ENCODE data around the gene ABLIM1. TPM values are rescaled to one million over a fixed set of nuclear protein-coding genes. Genes with fewer than 3 reads are reported as not detected.

Gene ABLIM1
- total RNA-seq, 1 experiment from 2014 or later: 34.0 TPM

DNA sequence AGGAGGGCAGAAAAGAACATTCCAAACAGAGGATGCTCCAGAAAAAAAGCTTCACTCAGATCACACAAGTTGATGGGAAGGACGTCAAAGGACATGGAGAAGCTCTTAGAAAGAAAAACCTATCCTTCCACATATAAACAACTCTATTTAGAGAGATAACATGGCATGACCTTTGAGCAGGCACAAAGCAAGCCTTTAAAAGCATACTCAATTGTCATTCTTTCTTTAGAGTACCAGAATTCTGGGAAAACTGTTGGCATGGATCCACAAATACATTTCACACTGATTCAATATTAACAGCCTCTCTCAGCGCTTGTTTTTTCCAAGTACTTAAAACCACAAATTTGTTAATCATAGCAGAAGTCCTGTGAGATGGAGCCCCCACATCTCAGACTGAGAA lies 7.3 kb upstream of the ABLIM1 start:
- intact Hi-C loops (cut with micrococcal nuclease; ENCODE audit: unreplicated experiment): no loop called here
- TF ChIP-seq EZH2 (IDR thresholded peaks at IDR 0.05; ENCODE audit: borderline replicate concordance, low read depth, low read length, poor library complexity, severe bottlenecking): no peak
- no peak for TF ChIP-seq CTCF (conservative IDR thresholded peaks at IDR 0.05; ENCODE audit: low read depth, low read length)
- H3K9me3 ChIP-seq (ENCODE audit: low read depth, low read length, poor library complexity, severe bottlenecking): no peaks in the 10 kb centered on the region
- H3K4me3 ChIP-seq (ENCODE audit: low read depth, low read length, poor library complexity, severe bottlenecking): no peak overlapping the region
- peaks cover 16% of the 10 kb centered on the region for H3K4me1 ChIP-seq (ENCODE audit: insufficient read depth, low read length, poor library complexity, severe bottlenecking)
- ChIA-PET CTCF (no interaction called here), POLR2A (ENCODE audit: low non-redundant PET) (no interaction called here)
- no peaks in the 10 kb centered on the region for H3K27me3 ChIP-seq (replicated peaks; ENCODE audit: insufficient read depth, low read depth, low read length, poor library complexity)
- H3K27ac ChIP-seq (ENCODE audit: low read depth, low read length, poor library complexity, severe bottlenecking): no peak overlapping the region
- no peak for DNase-seq (ENCODE audit: low spot score)
- no TSS peak for BruUV-seq (replicated peaks)
- no peaks in the 10 kb centered on the region for H3K36me3 ChIP-seq (ENCODE audit: insufficient read depth, low read length, poor library complexity, severe bottlenecking)

DNA sequence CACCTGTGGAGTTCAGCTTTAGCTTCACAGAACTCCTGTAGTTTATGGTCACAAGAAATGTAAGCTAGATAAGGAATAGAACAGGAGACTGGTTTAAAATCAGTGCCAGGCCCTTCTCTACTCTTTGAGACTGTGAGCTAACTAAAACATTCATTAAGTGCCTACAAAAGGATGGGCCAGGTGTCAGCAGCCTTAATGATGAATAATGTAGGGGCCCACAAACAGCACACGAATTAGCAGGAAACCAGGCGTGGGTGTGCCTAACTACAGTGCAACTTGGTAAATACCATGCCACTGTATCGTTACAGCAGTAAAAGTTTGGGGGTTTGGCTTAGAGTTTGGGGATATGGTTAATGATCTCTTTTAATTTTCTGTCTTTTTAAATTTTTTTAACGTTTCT lies 6.1 kb upstream of the ABLIM1 start:
- Histone ChIP-seq H3K27ac (ENCODE audit: low read depth, low read length, poor library complexity, severe bottlenecking) (no peak overlapping the region), H3K36me3 (ENCODE audit: insufficient read depth, low read length, poor library complexity, severe bottlenecking) (no peaks in the 10 kb centered on the region), H3K4me1 (ENCODE audit: insufficient read depth, low read length, poor library complexity, severe bottlenecking) (peaks cover 16% of the 10 kb centered on the region), H3K4me3 (ENCODE audit: low read depth, low read length, poor library complexity, severe bottlenecking) (no peak overlapping the region), H3K27me3 (replicated peaks; ENCODE audit: insufficient read depth, low read depth, low read length, poor library complexity) (no peaks in the 10 kb centered on the region), H3K9me3 (ENCODE audit: low read depth, low read length, poor library complexity, severe bottlenecking) (no peaks in the 10 kb centered on the region)
- intact Hi-C loops (cut with micrococcal nuclease; ENCODE audit: unreplicated experiment): no loop called here
- BruUV-seq (replicated peaks): no TSS peak
- DNase-seq (ENCODE audit: low spot score): no peak
- ChIA-PET POLR2A (ENCODE audit: low non-redundant PET) (no interaction called here), CTCF (no interaction called here)
- TF ChIP-seq CTCF (conservative IDR thresholded peaks at IDR 0.05; ENCODE audit: low read depth, low read length) (no peak), EZH2 (IDR thresholded peaks at IDR 0.05; ENCODE audit: borderline replicate concordance, low read depth, low read length, poor library complexity, severe bottlenecking) (no peak)

DNA sequence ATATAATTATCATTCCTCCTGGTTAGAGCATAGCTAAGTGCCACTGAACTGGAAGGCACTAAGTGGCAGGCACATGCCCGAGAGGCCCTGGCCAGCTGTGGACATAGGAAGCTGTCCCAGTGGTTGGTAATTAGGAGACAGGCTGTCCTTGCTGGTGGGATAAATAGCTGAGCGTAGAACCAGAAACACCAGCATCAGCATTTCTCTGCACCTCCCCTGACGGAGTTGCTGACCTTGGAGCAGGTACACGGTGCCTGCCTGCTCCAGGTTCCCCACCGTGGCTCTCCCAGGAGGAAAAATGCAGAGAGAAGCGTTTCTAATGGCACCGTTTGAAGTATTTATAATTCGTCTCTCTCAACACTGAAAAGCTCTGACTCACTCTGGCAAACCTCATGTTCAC lies 5.6 kb upstream of the ABLIM1 start:
- H3K4me3 ChIP-seq (ENCODE audit: low read depth, low read length, poor library complexity, severe bottlenecking): no peak overlapping the region
- H3K4me1 ChIP-seq (ENCODE audit: insufficient read depth, low read length, poor library complexity, severe bottlenecking): peaks cover 16% of the 10 kb centered on the region
- H3K27me3 ChIP-seq (replicated peaks; ENCODE audit: insufficient read depth, low read depth, low read length, poor library complexity): no peaks in the 10 kb centered on the region
- no peaks in the 10 kb centered on the region for H3K36me3 ChIP-seq (ENCODE audit: insufficient read depth, low read length, poor library complexity, severe bottlenecking)
- intact Hi-C loops (cut with micrococcal nuclease; ENCODE audit: unreplicated experiment): no loop called here
- H3K27ac ChIP-seq (ENCODE audit: low read depth, low read length, poor library complexity, severe bottlenecking): no peak overlapping the region
- POLR2A ChIA-PET (ENCODE audit: low non-redundant PET): no interaction called here
- CTCF ChIA-PET: no interaction called here
- no peaks in the 10 kb centered on the region for H3K9me3 ChIP-seq (ENCODE audit: low read depth, low read length, poor library complexity, severe bottlenecking)
- TF ChIP-seq EZH2 (IDR thresholded peaks at IDR 0.05; ENCODE audit: borderline replicate concordance, low read depth, low read length, poor library complexity, severe bottlenecking): no peak
- TF ChIP-seq CTCF (conservative IDR thresholded peaks at IDR 0.05; ENCODE audit: low read depth, low read length): no peak
- BruUV-seq (replicated peaks): no TSS peak
- no peak for DNase-seq (ENCODE audit: low spot score)
